D721Med (cell line): ENCODE measurements around the gene INHA.
A peak's percentile ranks its signal among the peaks of the same experiment; 100 is the strongest.

Source experiments
- DNase-seq: peaks from one replicate; pipeline ENCODE4 v3.0.0; 2011; ENCODE audit warnings: low spot score; ENCODE audit not compliant: insufficient read length
- FAIRE-seq: peaks from 2 replicates; lab custom pipeline; 2011; peaks lifted over from hg19 to GRCh38; lab: Jason Lieb, UNC
- CTCF ChIP-seq: IDR thresholded peaks from 2 replicates; pipeline ENCODE4 v1.5.1; 2012; ENCODE audit warnings: mild to moderate bottlenecking, control low read depth; ENCODE audit not compliant: insufficient read depth; ENCODE audit errors: missing control alignments

INHA gene

GRCh38 chr2:219559156-219559915 is 12.8 kb upstream of the INHA start:
- DNase-seq: no peak
- FAIRE-seq: no peak
- TF ChIP-seq CTCF: no peak

- DNase-seq (peak; percentile 62), FAIRE-seq (no peak)
- TF ChIP-seq CTCF: peak; percentile 33
Measured at GRCh38 chr2:219560037-219560892, 11.8 kb upstream of the INHA start.

GRCh38 chr2:219560893-219561178 is 11.3 kb upstream of the INHA start:
- DNase-seq (no peak), FAIRE-seq (no peak)
- TF ChIP-seq CTCF: no peak

- FAIRE-seq (no peak), DNase-seq (no peak)
- no peak for TF ChIP-seq CTCF
Measured at GRCh38 chr2:219561179-219562048, 10.7 kb upstream of the INHA start.

GRCh38 chr2:219562049-219563020 is 9.8 kb upstream of the INHA start:
- TF ChIP-seq CTCF: no peak
- DNase-seq (no peak), FAIRE-seq (no peak)

GRCh38 chr2:219563271-219563928 is 8.7 kb upstream of the INHA start:
- FAIRE-seq: no peak

More at GRCh38 chr2:219563271-219563928, 8.7 kb upstream of the INHA start:
- no peak for DNase-seq
- TF ChIP-seq CTCF: no peak
